Hepatic stellate cell (primary cell): ENCODE data around the gene PAX9.
"Not testable (repeated sequence)": the region's sequence is repeated elsewhere in the genome, so short reads cannot be mapped to it uniquely, and the experiment has no call there.

ENCODE experiments used
- DNase-seq: peaks from one replicate; pipeline ENCODE4 v3.0.0; 2011; ENCODE audit warnings: low spot score

The PAX9 gene

DNA sequence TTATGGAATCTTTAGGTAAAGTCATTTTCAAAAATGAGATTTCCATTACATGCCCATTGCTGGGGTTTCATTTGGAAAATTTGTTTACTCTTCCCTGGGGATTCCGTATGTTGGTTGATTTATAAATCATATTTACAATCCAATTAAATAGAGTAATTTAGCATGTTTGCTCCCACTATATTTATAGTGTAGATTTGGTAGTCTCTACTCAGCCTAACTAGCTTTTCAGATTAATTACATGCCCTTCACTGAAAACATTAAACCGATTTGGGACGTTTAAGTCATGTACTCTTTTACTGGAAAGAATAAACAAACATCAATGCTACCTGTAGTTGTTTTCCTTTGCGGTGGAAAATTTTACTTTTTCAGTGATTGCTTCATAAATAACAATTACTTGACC lies 10.4 kb downstream of the PAX9 start:
- no peak for DNase-seq

GRCh38 chr14:36674659-36675058 lies 13.0 kb downstream of the PAX9 start:
- no peak for DNase-seq

- no peak for DNase-seq
Measured at GRCh38 chr14:36675581-36675980, 13.9 kb downstream of the PAX9 start.

GRCh38 chr14:36676236-36676635 lies 14.6 kb downstream of the PAX9 start:
- DNase-seq = no peak

GRCh38 chr14:36682338-36682737 lies 20.7 kb downstream of the PAX9 start:
- DNase-seq = no peak

GRCh38 chr14:36683083-36683724 lies 21.5 kb downstream of the PAX9 start:
- no peak for DNase-seq

- no peak for DNase-seq
Measured at GRCh38 chr14:36684946-36685345, 23.3 kb downstream of the PAX9 start.

DNA sequence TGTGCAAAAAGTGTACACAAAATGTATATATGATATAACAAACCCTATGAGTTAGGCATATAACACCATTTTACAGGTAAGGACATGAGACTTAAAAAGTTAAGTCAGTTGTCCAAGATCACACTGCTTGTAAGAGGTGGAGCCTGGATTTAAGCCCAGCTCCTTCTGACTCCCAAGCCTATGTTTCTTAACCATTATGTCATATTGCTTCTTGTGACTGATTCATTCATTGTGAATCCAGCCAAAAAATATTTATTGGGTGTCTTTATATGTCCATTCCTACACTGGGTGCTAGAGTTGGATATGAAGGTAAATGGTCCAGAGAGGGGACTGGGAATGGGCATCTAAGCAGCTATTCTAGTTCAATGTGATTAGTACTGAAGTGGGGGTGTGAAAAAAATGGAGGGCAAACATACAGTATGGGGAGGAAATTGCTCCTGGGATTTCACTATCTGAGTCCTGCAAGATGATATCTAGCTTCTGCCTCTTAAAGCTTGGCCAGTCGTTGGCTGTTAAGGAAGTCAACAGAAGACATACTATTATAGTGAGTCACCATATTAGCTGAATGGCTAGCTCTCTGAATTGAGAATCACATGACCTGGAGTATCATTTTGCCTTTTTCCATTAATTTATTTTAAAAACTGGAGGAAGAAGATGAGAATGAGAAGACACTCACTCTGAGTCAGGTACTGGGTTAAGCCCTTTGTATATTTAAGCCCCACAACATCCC lies 28.8 kb downstream of the PAX9 start:
- no peak for DNase-seq

GRCh38 chr14:36699420-36699819 lies 37.8 kb downstream of the PAX9 start:
- DNase-seq = not testable (repeated sequence)

GRCh38 chr14:36700651-36701050 lies 39.0 kb downstream of the PAX9 start:
- no peak for DNase-seq

- no peak for DNase-seq
Measured at GRCh38 chr14:36701132-36701531, 39.5 kb downstream of the PAX9 start.

DNA sequence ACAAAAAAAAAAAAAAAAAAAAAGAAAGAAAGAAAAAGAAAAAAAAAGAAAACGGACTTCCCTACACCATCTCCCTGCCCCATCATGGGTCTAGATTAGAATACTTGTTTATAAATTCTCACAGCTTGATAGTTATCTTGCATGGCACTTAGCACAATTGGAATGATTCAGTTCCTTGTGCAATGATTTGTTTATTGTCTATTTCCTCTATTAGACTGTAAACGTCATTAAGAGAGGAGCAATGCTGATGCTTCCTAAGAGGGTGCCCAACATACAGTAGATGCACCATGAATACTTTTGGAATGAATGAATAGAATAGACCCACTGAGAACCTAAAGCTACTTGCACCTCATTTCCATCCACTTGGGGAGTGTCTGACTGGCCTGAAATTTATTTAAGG lies 40.8 kb downstream of the PAX9 start:
- DNase-seq = no peak

DNA sequence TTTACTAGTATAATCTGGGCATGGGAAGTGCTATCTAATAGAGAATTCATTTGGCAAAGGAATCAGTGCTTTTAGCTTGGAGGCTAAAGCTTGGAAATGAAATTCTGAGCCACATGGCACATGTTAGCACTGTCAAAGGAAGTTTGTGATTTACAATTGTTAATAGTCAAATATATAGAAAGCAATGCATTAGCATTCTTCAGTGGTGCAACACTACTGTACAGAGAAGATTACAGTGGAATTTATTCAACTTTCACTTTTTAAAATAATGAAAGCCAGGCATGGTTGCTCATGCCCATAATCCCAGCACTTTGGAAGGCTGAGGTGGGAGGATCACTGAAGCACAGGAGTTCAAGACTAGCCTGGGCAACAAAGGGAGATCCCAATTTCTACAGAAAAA lies 45.9 kb downstream of the PAX9 start:
- DNase-seq = no peak

DNA sequence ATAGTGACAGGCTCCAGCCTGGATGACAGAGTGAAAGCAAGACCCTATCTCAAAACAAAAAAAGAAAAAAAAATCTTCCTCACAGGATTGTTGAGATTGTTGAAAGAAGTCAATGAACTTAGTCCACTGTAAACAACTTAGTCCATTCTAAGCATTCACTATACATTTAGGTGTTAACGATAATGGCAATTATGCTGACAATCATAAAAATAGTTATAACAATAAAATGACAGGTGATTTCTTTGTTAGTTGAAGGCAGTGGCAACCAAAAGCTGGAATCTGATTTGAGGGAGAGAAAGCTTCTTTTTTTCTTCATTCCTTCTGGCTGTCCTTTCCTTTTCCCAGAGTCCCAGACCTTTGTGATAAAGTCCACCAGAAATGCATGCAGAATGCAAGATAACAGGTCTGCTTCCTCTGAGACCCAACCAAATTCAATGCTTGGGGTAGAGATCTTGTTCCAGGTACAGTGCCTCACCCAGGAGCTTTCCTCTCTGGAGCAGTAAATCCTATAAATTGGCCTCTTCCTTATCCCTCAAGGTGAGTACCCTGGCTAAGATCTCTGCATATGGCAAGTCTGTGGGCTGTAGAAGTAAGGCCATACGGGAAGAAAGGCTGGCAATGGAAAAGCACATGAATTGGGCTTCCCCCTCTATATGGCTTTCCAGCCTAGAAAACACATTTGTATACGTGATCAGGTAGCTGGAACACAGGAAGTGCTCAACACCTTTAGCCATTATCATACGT lies 52.5 kb downstream of the PAX9 start:
- no peak for DNase-seq

GRCh38 chr14:36716614-36717184 lies 55.0 kb downstream of the PAX9 start:
- no peak for DNase-seq

- DNase-seq = no peak
Measured at GRCh38 chr14:36717363-36717762, 55.7 kb downstream of the PAX9 start.

DNA sequence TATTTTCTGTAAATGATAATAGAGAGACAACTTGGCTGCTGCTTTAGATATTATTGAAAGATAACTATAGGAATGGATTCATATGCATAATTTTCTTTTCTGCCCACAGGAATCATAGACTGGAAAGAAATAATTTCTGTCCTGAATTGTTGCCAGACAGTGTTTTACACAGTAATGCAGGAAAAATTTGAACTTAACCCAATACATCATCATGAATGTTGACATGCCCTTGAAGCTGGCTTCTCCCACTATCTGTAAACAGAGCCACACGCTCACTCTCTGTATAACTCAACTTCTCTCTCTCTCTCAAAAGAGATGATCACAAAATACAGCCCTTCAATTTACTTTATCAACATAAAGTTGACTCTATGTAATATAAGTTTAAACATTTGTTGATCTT lies 56.6 kb downstream of the PAX9 start:
- no peak for DNase-seq

GRCh38 chr14:36719823-36720222 lies 58.2 kb downstream of the PAX9 start:
- DNase-seq = no peak

DNA sequence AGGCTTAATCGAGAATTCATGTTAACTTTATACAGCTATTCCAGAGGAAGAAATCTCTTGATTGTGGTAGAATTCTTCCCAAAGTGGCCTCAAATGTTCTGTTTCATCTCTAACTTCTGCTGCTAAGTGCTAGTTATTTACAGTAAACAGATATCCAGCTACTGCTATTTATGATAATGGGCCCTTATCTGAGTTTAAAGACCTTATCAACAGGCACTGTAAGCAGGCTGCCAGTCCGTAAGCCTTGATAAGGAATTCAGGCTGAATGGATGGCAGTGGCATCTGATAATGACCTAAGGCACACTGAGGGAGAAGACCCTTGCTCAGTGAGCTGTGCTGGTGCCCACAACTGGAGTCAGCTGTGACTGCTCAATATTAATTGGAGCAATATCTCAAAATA lies 59.0 kb downstream of the PAX9 start:
- no peak for DNase-seq

GRCh38 chr14:36721877-36722276 lies 60.2 kb downstream of the PAX9 start:
- DNase-seq = no peak

DNA sequence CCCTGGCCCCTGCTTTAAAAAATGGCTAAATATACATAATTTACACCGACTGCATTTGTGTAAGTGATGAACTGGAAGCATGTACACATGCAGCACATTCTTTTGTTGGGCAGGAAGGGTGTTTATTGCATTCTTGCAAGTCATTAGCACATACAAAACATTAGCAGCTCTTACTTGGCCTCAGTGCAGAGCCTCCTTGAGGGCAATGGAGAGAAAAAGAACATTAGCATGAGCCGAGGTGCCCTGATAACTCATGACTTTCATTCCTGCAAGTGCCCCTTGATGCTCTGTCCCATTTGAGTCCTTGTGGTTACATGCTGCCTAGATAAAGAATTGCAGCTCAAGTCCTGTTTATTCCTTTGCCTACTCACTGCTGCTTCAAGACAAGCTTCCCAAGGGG lies 61.9 kb downstream of the PAX9 start:
- no peak for DNase-seq

DNA sequence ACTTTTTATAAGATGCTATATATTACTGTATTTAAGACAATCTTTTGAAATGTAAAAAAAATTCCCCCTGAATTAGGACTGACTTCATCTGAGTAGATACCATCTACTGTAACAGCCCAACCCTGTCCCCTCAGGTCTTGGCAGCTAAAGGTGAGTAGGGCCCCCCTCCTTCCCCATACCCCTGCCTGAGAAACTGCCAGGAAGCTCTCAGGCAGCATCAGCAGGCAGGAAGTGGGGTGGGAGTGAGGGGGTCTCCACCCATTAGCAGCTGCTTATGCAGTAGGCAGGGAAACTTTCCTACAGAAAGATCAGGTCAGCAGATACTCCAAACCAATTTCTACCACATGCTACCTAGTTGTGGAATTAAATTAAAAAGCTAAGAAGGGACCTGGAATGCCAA lies 62.5 kb downstream of the PAX9 start:
- DNase-seq = no peak

DNA sequence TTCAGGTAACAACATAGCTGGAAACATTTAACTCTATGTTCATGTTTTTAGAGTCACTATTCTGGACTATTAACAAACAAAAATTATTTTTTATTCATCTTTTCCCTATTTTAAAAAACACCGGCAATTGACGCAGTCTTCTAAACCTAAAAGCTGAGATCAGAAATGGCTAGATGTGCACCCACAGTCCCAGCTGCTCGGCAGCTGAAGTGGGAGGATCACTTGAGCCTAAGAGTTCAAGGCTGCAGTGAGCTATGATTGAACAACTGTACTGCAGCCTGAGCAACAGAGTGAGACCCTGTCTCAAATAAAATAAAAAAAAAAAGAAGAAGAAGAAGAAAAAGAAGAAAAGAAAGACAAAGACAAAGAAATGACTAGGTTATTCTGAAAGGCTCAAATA lies 64.5 kb downstream of the PAX9 start:
- DNase-seq = no peak
